ENCODE data around the gene PARD3B. TPM values are rescaled to one million over a fixed set of nuclear protein-coding genes. Genes with fewer than 3 reads are reported as not detected.

Gene PARD3B
- total and polyA plus RNA-seq, 7 donors: 0.42 to 6.0 (median 4.8) TPM

- intact Hi-C loops (cut with DNase I): no loop called here
- WGBS, 3 donors: 84 to 90% (median 86%) methylated on average over 4 of the region's 4 CpGs
Observed at GRCh38 chr2:204850581-204850980, 305.3 kb downstream of the PARD3B start.

GRCh38 chr2:204853905-204854304 is 308.6 kb downstream of the PARD3B start:
- no peaks in the 10 kb centered on the region for H3K27me3 ChIP-seq (ENCODE audit: insufficient read depth in 3 of 3, low read length in 2 of 3)
- intact Hi-C loops (cut with DNase I): no loop called here
- H3K4me1 ChIP-seq: peaks cover 4% of the 10 kb centered on the region
- no peak overlapping the region for H3K27ac ChIP-seq
- no peaks in the 10 kb centered on the region for H3K36me3 ChIP-seq (ENCODE audit: insufficient read depth in 1 of 2, low read depth in 1 of 2)
- no peaks in the 10 kb centered on the region for H3K9me3 ChIP-seq
- TF ChIP-seq CTCF (IDR thresholded peaks at IDR 0.05): no peak
- no peak for DNase-seq
- no peak overlapping the region for H3K4me3 ChIP-seq
- no peak for ATAC-seq
- WGBS, 3 donors: 95 to 100% (median 100%) methylated on average over 1 of the region's 1 CpG

More at GRCh38 chr2:204850581-204850980, 305.3 kb downstream of the PARD3B start:
- Histone ChIP-seq H3K4me3 (no peak overlapping the region), H3K27me3 (ENCODE audit: insufficient read depth in 3 of 3, low read length in 2 of 3) (no peaks in the 10 kb centered on the region), H3K9me3 (no peaks in the 10 kb centered on the region), H3K36me3 (ENCODE audit: insufficient read depth in 1 of 2, low read depth in 1 of 2) (no peaks in the 10 kb centered on the region), H3K4me1 (no peaks in the 10 kb centered on the region), H3K27ac (no peak overlapping the region)
- TF ChIP-seq CTCF (IDR thresholded peaks at IDR 0.05): no peak
- DNase-seq (no peak), ATAC-seq (no peak)

GRCh38 chr2:204860274-204860673 is 315.0 kb downstream of the PARD3B start:
- no peaks in the 10 kb centered on the region for H3K9me3 ChIP-seq
- intact Hi-C loops (cut with DNase I): loop anchor here (10.0 kb wide), 2 partner anchors 165 to 535 kb away; no protein-coding TSS in a partner anchor
- no peaks in the 10 kb centered on the region for H3K36me3 ChIP-seq (ENCODE audit: insufficient read depth in 1 of 2, low read depth in 1 of 2)
- ATAC-seq: peak; percentile 88 to 100 (median 96)
- DNase-seq: peak; percentile 50 to 79
- TF ChIP-seq CTCF (IDR thresholded peaks at IDR 0.05): peak; percentile 29
- no peaks in the 10 kb centered on the region for H3K27me3 ChIP-seq (ENCODE audit: insufficient read depth in 3 of 3, low read length in 2 of 3)
- H3K27ac ChIP-seq: peak overlapping the region; percentile 78
- peak overlapping the region; percentile 32 for H3K4me3 ChIP-seq
- H3K4me1 ChIP-seq: peaks cover 18% of the 10 kb centered on the region
- 24 to 44% (median 31%) methylated on average over 6 of the region's 6 CpGs for WGBS, 3 donors

- H3K4me1 ChIP-seq: peaks cover 14% of the 10 kb centered on the region
- 97 to 98% (median 97%) methylated on average over 7 of the region's 7 CpGs for WGBS, 3 donors
- DNase-seq: no peak
Observed at GRCh38 chr2:204862809-204863208, 317.5 kb downstream of the PARD3B start.

More at GRCh38 chr2:204862809-204863208, 317.5 kb downstream of the PARD3B start:
- no peaks in the 10 kb centered on the region for H3K9me3 ChIP-seq
- H3K27ac ChIP-seq: no peak overlapping the region
- TF ChIP-seq CTCF (IDR thresholded peaks at IDR 0.05): no peak
- intact Hi-C loops (cut with DNase I): loop anchor here (10.0 kb wide), 2 partner anchors 168 to 538 kb away; no protein-coding TSS in a partner anchor
- H3K36me3 ChIP-seq (ENCODE audit: insufficient read depth in 1 of 2, low read depth in 1 of 2): no peaks in the 10 kb centered on the region
- no peak overlapping the region for H3K4me3 ChIP-seq
- ATAC-seq: no peak
- no peaks in the 10 kb centered on the region for H3K27me3 ChIP-seq (ENCODE audit: insufficient read depth in 3 of 3, low read length in 2 of 3)
